BLaER1 treated with 17β-estradiol and CSF1 and Interleukin-3, amounts not matched to agents 10 nM and 100 nM (cell line): ENCODE measurements around the gene IGSF21.

Source experiments
- H3K27ac ChIP-seq, 11 experiments: shearing (Covaris generic); formaldehyde crosslinking; 2 replicates each; pipeline ENCODE4 v1.8.1; 2022
- H3K27me3 ChIP-seq, 11 experiments: shearing (Covaris generic); formaldehyde crosslinking; 2 replicates each; pipeline ENCODE4 v1.8.1; 2022
- H3K36me3 ChIP-seq, 11 experiments: shearing (Covaris generic); formaldehyde crosslinking; 2 replicates each; pipeline ENCODE4 v1.8.1; 2022
- H3K4me1 ChIP-seq, 10 experiments: shearing (Covaris generic); formaldehyde crosslinking; 2 replicates each; pipeline ENCODE4 v1.8.1; 2022
- H3K4me2 ChIP-seq, 11 experiments: shearing (Covaris generic); formaldehyde crosslinking; 2 replicates each; pipeline ENCODE4 v1.8.1; 2022
- H3K4me3 ChIP-seq, 10 experiments: shearing (Covaris generic); formaldehyde crosslinking; 2 replicates each; pipeline ENCODE4 v1.8.1; 2022
- H3K9ac ChIP-seq, 11 experiments: shearing (Covaris generic); formaldehyde crosslinking; 2 replicates each; pipeline ENCODE4 v1.8.1; 2022
- H3K9me3 ChIP-seq, 11 experiments: shearing (Covaris generic); formaldehyde crosslinking; replicated peaks in 1 of 11; 2 replicates each; pipeline ENCODE4 v1.8.1; 2022
- H4K20me1 ChIP-seq, 11 experiments: shearing (Covaris generic); formaldehyde crosslinking; 2 replicates each; pipeline ENCODE4 v1.8.1; 2022
- Cebpa-rat ChIP-seq, 11 experiments: shearing (Covaris generic); IDR thresholded peaks; 2 replicates each; pipeline ENCODE4 v1.8.1; 2022

The IGSF21 gene

GRCh38 chr1:18132711-18133541 is 25.3 kb downstream of the IGSF21 start:
- H3K27ac ChIP-seq: no peak overlapping the region
- H3K36me3 ChIP-seq: no peaks in the 10 kb centered on the region
- no peaks in the 10 kb centered on the region for H3K27me3 ChIP-seq
- TF ChIP-seq Cebpa-rat (IDR thresholded peaks at IDR 0.05): no peak
- no peak overlapping the region for H3K4me3 ChIP-seq
- H3K9me3 ChIP-seq: no peaks in the 10 kb centered on the region
- H3K9ac ChIP-seq: no peak overlapping the region
- H3K4me2 ChIP-seq: no peak overlapping the region
- no peaks in the 10 kb centered on the region; a peak in 1 of 20 replicates for H3K4me1 ChIP-seq
- peaks cover 0 to 6% (median 0%) of the 10 kb centered on the region in 11 experiments; a peak in 3 of 22 replicates for H4K20me1 ChIP-seq

GRCh38 chr1:18134324-18135046 is 26.9 kb downstream of the IGSF21 start:
- H3K27ac ChIP-seq: no peak overlapping the region
- no peak overlapping the region for H3K4me2 ChIP-seq
- peaks cover 0 to 3% (median 0%) of the 10 kb centered on the region in 10 experiments; a peak in 3 of 20 replicates for H3K4me1 ChIP-seq
- peaks cover 0 to 6% (median 0%) of the 10 kb centered on the region in 11 experiments; a peak in 3 of 22 replicates for H4K20me1 ChIP-seq
- no peak for TF ChIP-seq Cebpa-rat (IDR thresholded peaks at IDR 0.05)
- H3K9ac ChIP-seq: no peak overlapping the region
- no peaks in the 10 kb centered on the region for H3K9me3 ChIP-seq
- no peaks in the 10 kb centered on the region for H3K27me3 ChIP-seq
- no peaks in the 10 kb centered on the region for H3K36me3 ChIP-seq
- no peak overlapping the region for H3K4me3 ChIP-seq

GRCh38 chr1:18137759-18138345 is 30.3 kb downstream of the IGSF21 start:
- Histone ChIP-seq H3K4me1 (peaks cover 0 to 7% (median 0%) of the 10 kb centered on the region in 10 experiments; a peak in 3 of 20 replicates), H4K20me1 (peaks cover 0 to 6% (median 0%) of the 10 kb centered on the region in 11 experiments; a peak in 3 of 22 replicates), H3K27ac (no peak overlapping the region)

DNA sequence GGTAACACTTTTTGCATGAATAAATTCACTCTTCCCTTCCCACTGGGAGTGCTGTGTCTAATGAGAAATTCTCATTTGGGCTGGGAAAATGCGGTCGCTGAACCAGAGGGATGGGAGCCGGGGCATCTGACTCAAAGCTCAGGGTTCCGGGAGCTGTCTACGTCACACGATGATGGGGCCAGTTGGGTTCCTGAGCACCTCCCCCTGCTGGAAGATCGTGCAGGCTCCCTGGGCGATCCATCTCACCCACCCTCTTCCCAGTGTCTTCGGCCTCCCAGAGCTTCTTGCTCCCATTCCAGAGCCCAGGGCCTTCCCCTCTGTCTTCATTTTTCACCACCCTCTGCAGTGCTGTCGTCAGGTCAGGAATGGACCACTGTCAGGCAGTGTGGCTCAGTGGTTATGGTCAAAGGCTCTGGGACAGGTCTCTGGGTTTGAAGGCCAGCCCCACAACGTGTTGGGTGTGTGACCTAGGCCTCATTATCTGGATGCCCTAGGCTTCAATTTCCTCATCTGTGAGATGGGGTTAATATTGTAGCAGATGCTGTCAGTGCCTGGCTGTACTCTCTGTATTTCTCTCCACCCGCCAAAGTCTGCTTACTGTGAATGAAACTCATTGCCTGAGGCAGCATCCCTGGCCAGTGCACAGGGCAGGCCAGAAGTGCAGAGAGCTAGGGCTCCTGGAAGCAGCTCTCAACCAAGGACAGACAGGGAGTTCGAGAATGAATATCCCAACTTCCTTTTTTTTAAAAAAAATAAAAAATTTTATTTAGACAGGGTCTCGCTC is 31.8 kb downstream of the IGSF21 start:
- H3K4me3 ChIP-seq: no peak overlapping the region
- H3K27me3 ChIP-seq: no peaks in the 10 kb centered on the region
- no peak for TF ChIP-seq Cebpa-rat (IDR thresholded peaks at IDR 0.05)
- H3K9me3 ChIP-seq: no peaks in the 10 kb centered on the region
- no peak overlapping the region for H3K9ac ChIP-seq
- H3K36me3 ChIP-seq: no peaks in the 10 kb centered on the region
- peaks cover 0 to 7% (median 0%) of the 10 kb centered on the region in 10 experiments; a peak in 3 of 20 replicates for H3K4me1 ChIP-seq
- H4K20me1 ChIP-seq: peaks cover 0 to 5% (median 0%) of the 10 kb centered on the region in 11 experiments; a peak in 2 of 22 replicates
- H3K4me2 ChIP-seq: no peak overlapping the region
- no peak overlapping the region for H3K27ac ChIP-seq

More at GRCh38 chr1:18137759-18138345, 30.3 kb downstream of the IGSF21 start:
- Histone ChIP-seq H3K4me2 (no peak overlapping the region), H3K9ac (no peak overlapping the region), H3K27me3 (no peaks in the 10 kb centered on the region), H3K36me3 (no peaks in the 10 kb centered on the region), H3K9me3 (no peaks in the 10 kb centered on the region), H3K4me3 (no peak overlapping the region)
- no peak for TF ChIP-seq Cebpa-rat (IDR thresholded peaks at IDR 0.05)

DNA sequence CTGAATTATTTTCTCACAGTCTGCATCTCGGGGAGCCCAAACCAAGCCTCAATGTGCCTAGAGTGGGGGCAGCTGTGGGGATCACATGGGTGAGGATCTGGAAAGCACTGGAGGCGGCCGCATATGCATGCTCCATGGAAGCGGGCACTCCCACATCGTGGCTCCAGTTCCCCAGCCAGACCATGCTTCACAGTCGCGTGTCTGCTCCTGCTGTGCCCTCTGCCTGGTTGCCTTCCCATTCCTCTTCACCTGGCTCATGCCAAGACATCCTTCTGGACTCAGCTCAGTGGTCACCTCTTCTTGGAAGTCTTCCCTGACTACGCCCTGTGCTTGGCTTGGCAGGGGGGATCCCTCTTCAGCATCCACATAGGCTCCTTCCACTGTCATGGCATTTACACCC is 32.8 kb downstream of the IGSF21 start:
- H3K4me1 ChIP-seq: peaks cover 0 to 7% (median 0%) of the 10 kb centered on the region in 10 experiments; a peak in 3 of 20 replicates
- no peak for TF ChIP-seq Cebpa-rat (IDR thresholded peaks at IDR 0.05)
- no peak overlapping the region for H3K4me3 ChIP-seq
- no peak overlapping the region for H3K9ac ChIP-seq
- H3K4me2 ChIP-seq: no peak overlapping the region
- H4K20me1 ChIP-seq: peaks cover 0 to 5% (median 0%) of the 10 kb centered on the region in 11 experiments; a peak in 2 of 22 replicates
- no peaks in the 10 kb centered on the region for H3K27me3 ChIP-seq
- H3K9me3 ChIP-seq: no peaks in the 10 kb centered on the region
- no peak overlapping the region for H3K27ac ChIP-seq
- H3K36me3 ChIP-seq: no peaks in the 10 kb centered on the region

- Histone ChIP-seq H3K4me3 (no peak overlapping the region), H3K36me3 (no peaks in the 10 kb centered on the region), H3K9ac (no peak overlapping the region), H3K9me3 (no peaks in the 10 kb centered on the region), H3K27ac (no peak overlapping the region), H3K4me2 (no peak overlapping the region), H3K27me3 (no peaks in the 10 kb centered on the region), H4K20me1 (peaks cover 0 to 5% (median 0%) of the 10 kb centered on the region in 11 experiments; a peak in 2 of 22 replicates), H3K4me1 (peaks cover 0 to 7% (median 0%) of the 10 kb centered on the region in 10 experiments; a peak in 3 of 20 replicates)
- TF ChIP-seq Cebpa-rat (IDR thresholded peaks at IDR 0.05): no peak
Observed at GRCh38 chr1:18141661-18142060, 34.1 kb downstream of the IGSF21 start.

- H3K4me3 ChIP-seq: no peak overlapping the region
- H3K27me3 ChIP-seq: no peaks in the 10 kb centered on the region
- H3K27ac ChIP-seq: no peak overlapping the region
- H4K20me1 ChIP-seq: peaks cover 0 to 5% (median 0%) of the 10 kb centered on the region in 11 experiments; a peak in 2 of 22 replicates
- H3K9ac ChIP-seq: no peak overlapping the region
- peaks cover 0 to 7% (median 0%) of the 10 kb centered on the region in 10 experiments; a peak in 3 of 20 replicates for H3K4me1 ChIP-seq
- H3K36me3 ChIP-seq: no peaks in the 10 kb centered on the region
- no peaks in the 10 kb centered on the region for H3K9me3 ChIP-seq
- H3K4me2 ChIP-seq: no peak overlapping the region
- TF ChIP-seq Cebpa-rat (IDR thresholded peaks at IDR 0.05): no peak
Observed at GRCh38 chr1:18142471-18142870, 34.9 kb downstream of the IGSF21 start.

DNA sequence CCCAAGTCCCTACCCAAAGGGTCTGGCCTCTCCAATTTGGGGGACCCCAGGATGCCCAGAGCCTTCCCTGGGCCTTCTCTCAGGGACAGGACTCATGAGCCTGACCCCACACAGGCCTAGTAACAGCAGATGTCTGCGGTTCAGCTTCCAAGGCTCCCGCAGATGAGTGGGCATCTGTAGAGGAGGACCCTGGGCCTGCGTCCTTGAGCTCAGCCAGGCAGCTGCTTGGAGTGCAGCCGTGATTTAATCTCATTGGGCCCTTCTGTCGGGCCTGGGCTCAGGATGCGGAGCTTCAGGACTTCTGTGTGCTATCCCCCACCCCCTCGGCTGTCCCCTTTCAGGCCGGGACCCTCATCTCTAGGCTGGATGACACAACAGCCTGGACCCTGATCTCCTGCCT is 35.4 kb downstream of the IGSF21 start:
- H4K20me1 ChIP-seq: peaks cover 0 to 5% (median 0%) of the 10 kb centered on the region in 11 experiments; a peak in 2 of 22 replicates
- no peak overlapping the region for H3K4me2 ChIP-seq
- no peak overlapping the region for H3K9ac ChIP-seq
- H3K27ac ChIP-seq: no peak overlapping the region
- H3K4me1 ChIP-seq: peaks cover 0 to 7% (median 0%) of the 10 kb centered on the region in 10 experiments; a peak in 3 of 20 replicates
- TF ChIP-seq Cebpa-rat (IDR thresholded peaks at IDR 0.05): no peak
- no peaks in the 10 kb centered on the region for H3K36me3 ChIP-seq
- no peaks in the 10 kb centered on the region for H3K9me3 ChIP-seq
- H3K27me3 ChIP-seq: no peaks in the 10 kb centered on the region
- H3K4me3 ChIP-seq: no peak overlapping the region
